PFSK-1 (cell line): Measurements from ENCODE around the gene COL25A1.

ENCODE experiments used
- POLR2AphosphoS5 ChIP-seq: IDR thresholded peaks from 2 replicates; pipeline ENCODE4 v1.6.1; 2012; ENCODE audit warnings: low read depth, mild to moderate bottlenecking, control low read depth, low read length, moderate library complexity
- REST ChIP-seq, 2 experiments: IDR thresholded peaks; 2 replicates each; pipeline versions ENCODE4 v1.6.1 to v1.8.0; 2011 to 2012; ENCODE audit warnings: low read depth in 2 of 2, low read length in 2 of 2, control low read depth in 1 of 2, inconsistent platforms in 1 of 2, mild to moderate bottlenecking in 1 of 2, moderate library complexity in 1 of 2; ENCODE audit not compliant: insufficient read depth in 1 of 2
- SIN3A ChIP-seq: IDR thresholded peaks from 2 replicates; pipeline ENCODE4 v1.6.1; 2012; ENCODE audit warnings: mild to moderate bottlenecking, low read length, moderate library complexity, borderline replicate concordance; ENCODE audit not compliant: insufficient read depth
- TAF1 ChIP-seq: IDR thresholded peaks from 2 replicates; pipeline ENCODE4 v1.6.1; 2012; ENCODE audit warnings: low read length, control low read depth, borderline replicate concordance; ENCODE audit not compliant: insufficient read depth

DNA sequence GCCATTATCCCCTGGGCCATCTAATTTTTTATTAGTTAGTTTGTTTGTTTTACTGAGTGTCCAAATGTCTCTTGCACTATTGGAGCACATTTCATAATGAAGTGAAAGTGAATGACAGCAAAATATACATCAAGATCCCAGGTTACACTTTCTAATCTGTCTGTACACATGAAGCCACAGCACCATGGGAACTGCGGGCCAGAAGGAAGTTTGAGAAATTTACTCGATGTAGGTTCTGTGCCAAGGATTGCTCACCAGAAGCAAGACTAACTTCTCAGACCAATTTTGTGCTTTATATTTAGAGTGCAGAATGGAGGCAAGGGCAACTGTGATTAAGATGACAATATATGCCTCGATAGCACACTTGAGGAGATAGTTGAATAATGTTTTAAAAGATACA, 258.0 kb downstream of the COL25A1 start:
- TF ChIP-seq TAF1 (no peak), POLR2AphosphoS5 (no peak), REST (IDR thresholded peaks at IDR 0.05; ENCODE audit: insufficient read depth in 1 of 2, low read depth in 2 of 2, low read length in 2 of 2) (no peak), SIN3A (no peak)
